Stimulated activated CD8-positive, alpha-beta memory T cell treated with anti-CD3 and anti-CD28 coated beads, Interleukin-2, amount 100 ng/mL, for 1 hour (primary cell): ENCODE results near the gene PTTG1.
A peak's percentile ranks its signal among the peaks of the same experiment; 100 is the strongest.

ENCODE experiments used
- DNase-seq, 2 donors: peaks; one replicate each; pipeline ENCODE4 v3.0.0-alpha.2; 2020; ENCODE audit warnings: low read depth in 2 of 2

PTTG1 gene

GRCh38 chr5:160453751-160454150 lies 32.1 kb downstream of the PTTG1 start:
- DNase-seq, result no peak

- DNase-seq, result no peak
Observed at GRCh38 chr5:160455600-160455999, 33.9 kb downstream of the PTTG1 start.

DNA sequence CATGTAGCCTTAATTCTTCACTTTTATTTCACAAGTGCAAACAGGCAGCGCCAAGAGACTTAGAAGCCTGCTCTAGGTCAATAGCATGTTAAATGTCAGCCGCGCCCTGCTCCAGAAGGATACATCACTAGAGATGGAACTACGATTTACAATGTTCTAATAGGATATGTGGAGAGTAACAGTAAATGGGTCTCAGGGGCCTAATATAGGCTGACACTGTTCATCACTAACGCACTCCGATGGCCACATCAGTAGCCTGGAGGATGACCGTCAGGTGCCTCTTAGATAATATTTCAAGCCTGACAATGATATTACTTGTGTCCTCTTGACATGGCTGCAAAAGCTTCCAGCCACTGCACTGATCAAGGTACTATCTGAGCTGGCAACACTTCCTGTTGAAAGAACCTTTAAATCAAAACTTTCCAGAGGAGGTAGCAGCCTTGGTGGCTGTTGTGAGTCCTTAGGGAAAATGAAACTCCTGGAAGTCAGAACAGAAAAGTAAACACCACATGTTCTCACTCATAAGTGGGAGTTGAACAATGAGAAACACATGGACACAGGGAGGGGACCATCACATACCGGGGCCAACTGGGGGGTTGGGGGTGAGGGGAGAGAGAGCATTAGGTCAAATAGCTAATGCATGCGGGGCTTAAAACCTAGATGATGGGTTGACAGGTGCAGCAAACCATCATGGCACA lies 35.0 kb downstream of the PTTG1 start:
- no peak for DNase-seq

GRCh38 chr5:160457252-160457651 lies 35.6 kb downstream of the PTTG1 start:
- no peak for DNase-seq

DNA sequence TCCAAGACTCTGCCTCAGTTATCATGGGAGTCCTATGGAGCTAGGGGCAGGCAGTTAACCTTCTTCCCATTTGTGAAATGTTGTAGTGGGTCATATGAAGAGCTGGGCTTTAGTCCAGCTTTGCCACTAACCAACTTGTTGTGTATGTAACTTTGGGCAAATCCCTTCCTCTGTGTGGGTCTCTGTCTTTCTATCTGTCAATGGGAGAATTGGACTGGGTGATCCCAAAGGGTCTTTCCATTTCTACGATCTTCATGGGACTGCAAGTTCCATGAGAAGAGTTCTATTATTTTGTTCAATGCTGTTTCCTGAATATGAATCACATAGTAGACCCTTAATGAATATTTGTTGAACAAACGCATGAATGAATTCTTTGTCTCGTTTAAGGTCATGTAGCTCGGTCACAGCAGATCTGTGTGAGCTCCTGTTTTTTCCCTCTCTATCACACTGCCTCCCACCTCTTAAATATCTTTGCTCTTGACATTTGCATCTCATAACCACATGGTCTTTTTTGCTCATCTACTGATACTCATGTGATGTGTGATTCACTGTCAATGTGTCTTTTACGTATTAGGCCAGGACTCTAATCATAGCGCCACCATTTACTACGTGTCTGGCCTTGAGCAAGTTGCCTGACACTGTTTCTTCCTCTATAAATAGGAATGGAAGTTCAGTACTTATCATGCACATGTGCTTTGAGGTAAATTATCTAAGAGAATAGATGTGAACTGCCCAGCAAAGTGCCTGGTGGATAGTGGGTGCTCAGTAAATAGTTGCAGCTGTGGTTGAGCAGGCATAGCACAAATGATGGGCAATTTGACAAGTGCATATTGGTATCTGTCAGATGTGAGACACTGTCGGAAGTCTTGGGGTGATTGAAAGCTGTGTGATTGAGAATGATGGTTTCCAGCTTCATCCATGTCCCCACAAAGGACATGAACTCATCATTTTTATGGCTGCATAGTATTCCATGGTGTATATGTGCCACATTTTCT lies 37.4 kb downstream of the PTTG1 start:
- DNase-seq, result no peak

DNA sequence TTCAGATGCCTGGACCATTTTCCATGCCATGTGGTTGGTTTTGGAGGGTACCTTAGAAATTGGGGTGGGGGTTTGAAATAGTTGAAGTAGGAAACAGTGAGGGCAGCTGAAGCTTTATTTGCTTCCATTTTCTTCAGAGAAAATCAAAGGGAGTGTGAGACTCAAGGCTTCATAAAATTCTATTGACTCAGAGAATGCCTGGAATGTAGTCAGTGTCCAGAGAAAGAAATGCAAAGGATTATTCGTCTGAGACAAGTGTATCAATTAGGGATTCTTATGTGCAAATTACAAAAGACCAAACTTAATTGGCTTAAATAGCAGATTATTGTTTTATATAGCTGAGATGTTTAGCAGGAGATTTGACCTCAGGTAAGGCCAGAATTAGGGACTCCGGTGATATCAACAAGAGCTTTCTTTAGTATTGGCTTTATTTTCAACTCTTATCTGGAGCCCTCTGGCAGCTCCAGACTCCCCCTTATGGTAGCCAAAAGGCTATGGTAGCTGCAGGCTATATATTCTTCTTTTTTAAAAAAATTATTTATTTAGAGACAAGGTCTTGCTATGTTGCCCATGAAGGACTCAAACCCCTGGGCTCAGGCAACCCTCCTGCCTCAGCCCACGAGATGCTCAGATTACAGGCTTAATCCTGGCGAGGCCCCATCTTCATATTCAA lies 38.9 kb downstream of the PTTG1 start:
- no peak for DNase-seq

- DNase-seq, result no peak
Observed at GRCh38 chr5:160461378-160461777, 39.7 kb downstream of the PTTG1 start.

DNA sequence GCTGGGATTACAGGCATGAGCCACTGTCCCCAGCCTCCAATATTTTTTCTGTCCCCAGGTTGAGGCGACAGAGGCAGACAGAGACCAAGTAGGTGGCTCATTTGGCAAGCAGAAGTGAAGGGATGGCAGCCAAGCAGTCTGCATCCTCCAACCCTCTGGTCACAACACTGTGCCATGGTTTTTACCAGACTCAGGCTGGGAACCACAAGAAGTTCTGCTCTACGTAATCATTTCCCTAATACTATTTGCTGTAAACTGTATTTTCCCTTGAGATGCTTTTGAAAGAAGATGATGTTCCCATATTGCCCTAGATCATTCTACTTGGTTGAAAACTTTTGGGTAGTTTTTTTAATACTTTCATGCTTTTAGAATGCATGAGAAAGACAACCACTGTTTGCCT lies 40.5 kb downstream of the PTTG1 start:
- no peak for DNase-seq

DNA sequence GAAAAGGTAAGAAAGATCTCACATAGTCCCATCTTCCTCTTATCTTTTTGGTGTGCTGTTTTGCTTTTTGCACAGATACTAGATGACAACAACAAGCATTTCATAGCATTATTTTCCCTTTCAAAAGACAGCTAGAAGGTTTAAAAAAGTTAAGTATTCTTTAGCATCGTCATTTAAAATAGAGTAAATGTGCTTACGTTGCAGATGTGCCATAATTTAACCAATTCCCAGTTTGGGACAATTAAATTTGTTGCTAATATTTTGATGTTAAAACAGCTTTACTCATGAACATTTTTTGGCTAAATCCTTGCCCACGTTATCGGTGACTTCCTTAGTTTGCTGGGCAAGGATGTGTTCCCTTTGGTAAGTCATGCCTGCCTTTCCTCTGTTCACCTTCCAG lies 41.6 kb downstream of the PTTG1 start:
- no peak for DNase-seq

DNA sequence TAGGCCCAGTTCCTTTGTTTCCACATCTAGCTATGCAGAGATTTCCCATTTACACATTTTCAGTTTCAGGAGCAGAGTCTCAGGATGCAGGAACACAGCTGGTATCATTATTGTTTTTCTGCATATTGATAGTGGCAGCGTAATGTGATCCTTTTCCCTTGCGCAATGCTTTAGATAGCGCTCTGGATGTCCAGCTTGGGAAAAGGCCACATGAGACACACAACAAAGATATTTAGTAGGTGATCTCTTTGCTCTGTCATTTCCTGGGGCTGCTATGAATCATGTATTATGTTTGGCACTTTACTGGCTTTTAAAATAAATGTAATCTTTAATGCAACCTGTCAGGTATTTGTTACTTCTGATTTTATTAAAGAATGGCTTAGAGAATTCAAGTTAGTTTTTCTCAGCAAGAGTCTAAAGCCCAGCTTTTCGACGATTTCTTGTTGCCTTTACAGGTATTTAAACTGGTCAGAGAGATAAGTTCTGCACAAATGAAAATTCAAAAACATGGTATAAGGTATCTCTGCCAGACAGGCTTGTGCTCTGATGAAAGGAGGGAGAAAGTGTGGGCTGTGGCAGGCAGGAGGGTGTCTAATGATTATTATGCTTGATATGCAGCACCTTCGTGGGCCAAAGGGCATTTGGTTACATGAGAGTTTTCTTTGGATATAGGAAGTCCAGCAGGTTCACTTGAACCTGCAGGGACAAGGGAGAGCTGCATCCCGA lies 42.2 kb downstream of the PTTG1 start:
- DNase-seq, result no peak

GRCh38 chr5:160464466-160464797 lies 42.8 kb downstream of the PTTG1 start:
- no peak for DNase-seq

GRCh38 chr5:160466116-160466515 lies 44.5 kb downstream of the PTTG1 start:
- no peak for DNase-seq

- no peak for DNase-seq
Observed at GRCh38 chr5:160466889-160467554, 45.4 kb downstream of the PTTG1 start.

DNA sequence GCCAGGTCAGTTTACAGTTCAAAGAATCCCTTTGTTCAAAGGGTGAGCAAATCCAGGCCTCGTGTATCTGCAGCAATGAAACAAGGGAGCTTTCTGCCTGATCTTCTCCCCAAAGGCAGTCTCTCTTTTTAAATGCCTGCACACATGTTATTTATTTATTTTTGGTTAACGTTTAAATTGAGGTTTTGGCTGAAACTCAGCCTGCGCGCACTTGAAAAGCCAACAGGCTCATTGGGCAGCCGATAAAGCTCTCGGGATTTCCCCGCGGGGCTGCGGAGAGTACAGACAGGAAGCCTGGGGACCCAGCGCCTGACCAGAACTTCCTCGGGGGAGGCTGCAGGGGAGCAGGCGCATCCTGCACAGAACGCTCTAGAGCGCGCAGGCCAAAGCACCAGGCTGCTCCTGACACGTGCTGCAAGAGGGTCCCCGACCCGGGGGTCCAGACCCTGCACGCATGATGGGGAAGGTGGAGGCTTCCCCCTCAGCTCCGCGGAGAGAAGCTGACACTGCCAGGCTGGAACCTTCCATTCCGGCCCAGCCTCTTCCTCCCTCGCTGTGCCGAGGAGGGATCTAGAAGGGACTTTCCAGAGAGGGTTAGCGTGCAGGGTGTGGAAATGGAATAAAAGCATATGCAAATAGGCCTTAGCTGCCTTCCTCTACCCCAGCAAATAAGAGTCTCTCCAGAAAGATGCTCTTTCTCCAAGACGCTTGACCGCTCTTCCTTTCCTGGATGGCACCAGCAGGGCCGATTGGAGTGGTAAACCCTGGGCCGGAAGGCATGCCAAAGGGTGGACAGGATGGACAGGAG lies 46.1 kb downstream of the PTTG1 start:
- peak; percentile 44 to 50 for DNase-seq

DNA sequence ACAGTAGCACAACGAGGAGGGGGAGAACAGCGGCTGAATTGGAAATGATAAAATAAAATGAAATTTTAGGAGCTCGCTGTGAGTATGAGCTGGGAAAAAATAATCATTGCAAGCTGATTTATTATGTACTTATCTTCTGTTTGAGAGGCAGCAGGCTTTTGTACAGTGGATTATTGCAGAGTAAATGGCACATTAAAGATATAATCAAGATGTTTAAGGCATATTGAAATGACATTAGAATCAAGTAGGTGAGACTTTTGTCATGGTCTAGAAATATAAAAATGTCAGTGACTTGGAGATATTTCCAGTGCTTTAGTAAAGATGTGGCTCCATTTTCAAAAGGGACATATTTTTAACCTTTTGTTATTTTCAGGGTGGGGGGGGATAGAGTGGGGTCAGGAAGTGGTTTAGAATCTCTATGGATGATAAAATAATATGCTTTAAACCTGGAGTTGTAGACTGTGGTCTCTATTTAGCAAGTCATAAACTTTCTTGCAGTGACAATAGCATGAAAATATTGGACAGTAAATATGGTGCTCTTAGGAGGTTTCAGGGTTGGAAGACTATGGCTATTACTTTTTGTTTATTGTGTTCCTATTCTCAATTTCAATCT lies 46.8 kb downstream of the PTTG1 start:
- DNase-seq, result no peak

GRCh38 chr5:160469156-160470144 lies 47.8 kb downstream of the PTTG1 start:
- no peak for DNase-seq

DNA sequence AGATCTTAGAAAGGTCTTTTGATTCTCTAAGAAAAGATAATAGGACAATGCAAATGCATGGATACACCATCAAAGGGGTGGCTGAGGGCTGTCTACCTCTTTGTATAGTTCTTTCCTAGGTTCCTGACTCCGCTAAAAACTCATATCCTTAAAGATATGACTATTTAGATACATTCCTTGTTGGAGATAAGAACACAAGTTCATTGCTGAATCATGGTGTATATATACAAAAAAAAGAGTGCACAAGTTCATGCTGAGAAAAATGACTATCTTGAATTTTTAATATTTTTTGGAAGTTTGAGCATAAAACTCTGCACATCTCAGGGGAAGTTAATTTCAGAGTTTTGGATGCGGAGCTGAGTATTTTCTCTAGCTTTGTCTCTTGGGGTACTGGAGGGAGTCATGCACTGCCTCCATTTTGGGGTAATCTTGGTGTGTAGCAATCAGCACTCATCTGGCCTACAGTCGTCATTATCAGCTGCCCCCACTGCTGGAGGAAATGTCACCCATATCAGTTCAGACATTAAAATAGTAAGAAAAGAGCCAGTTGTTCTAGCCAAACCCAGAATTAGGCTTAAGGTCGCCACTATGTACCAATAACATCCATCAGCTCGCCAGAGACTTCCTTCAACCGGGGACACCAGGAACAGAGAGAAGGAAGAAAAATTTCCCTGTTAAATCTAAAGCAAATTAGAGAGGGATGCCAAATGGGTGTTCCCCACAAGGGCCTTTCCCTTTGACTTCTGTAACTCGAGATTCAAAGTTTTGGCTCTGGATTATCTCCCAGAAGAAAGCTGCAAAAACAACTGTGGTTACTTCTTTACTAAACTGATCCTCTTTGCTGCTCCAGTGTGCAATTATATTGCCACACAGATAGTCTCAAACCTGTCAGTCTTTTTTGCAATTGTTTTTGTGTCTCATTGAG lies 49.0 kb downstream of the PTTG1 start:
- DNase-seq, result no peak

- no peak for DNase-seq
Observed at GRCh38 chr5:160471761-160472160, 50.1 kb downstream of the PTTG1 start.
